Pons (tissue), 1 donor: ENCODE measurements around the gene HYKK.
"Not testable (repeated sequence)": the region's sequence is repeated elsewhere in the genome, so short reads cannot be mapped to it uniquely, and the experiment has no call there.

ENCODE experiments used
- DNase-seq: peaks from one replicate; pipeline ENCODE4 v3.0.0-alpha.2; 2016; ENCODE audit warnings: low spot score

Gene HYKK

GRCh38 chr15:78506971-78507830 lies at the start of gene HYKK:
TSS of gene HYKK (plus strand) at chr15:78507577. CDS start at chr15:78513089, 5,512 bp downstream.
- peak; percentile 89 for DNase-seq

GRCh38 chr15:78460737-78461136 lies 46.6 kb upstream of the HYKK start:
- no peak for DNase-seq

- no peak for DNase-seq
Measured at GRCh38 chr15:78461171-78461888, 46.0 kb upstream of the HYKK start.

GRCh38 chr15:78469031-78469430 lies 38.3 kb upstream of the HYKK start:
- no peak for DNase-seq

GRCh38 chr15:78477295-78477694 lies 30.1 kb upstream of the HYKK start:
- DNase-seq = no peak

GRCh38 chr15:78479650-78480049 lies 27.7 kb upstream of the HYKK start:
- DNase-seq = no peak

- DNase-seq = no peak
Measured at GRCh38 chr15:78481917-78482316, 25.5 kb upstream of the HYKK start.

GRCh38 chr15:78492872-78493271 lies 14.5 kb upstream of the HYKK start:
- DNase-seq = no peak

GRCh38 chr15:78501857-78502256 lies 5.5 kb upstream of the HYKK start:
- no peak for DNase-seq

GRCh38 chr15:78502641-78503040 lies 4.7 kb upstream of the HYKK start:
- DNase-seq = no peak

- DNase-seq = no peak
Measured at GRCh38 chr15:78507831-78508160, 419 bp downstream of the HYKK start.

GRCh38 chr15:78508272-78508671 lies 895 bp downstream of the HYKK start:
- no peak for DNase-seq

GRCh38 chr15:78509726-78510312 lies 2.4 kb downstream of the HYKK start:
- DNase-seq = no peak

- DNase-seq = not testable (repeated sequence)
Measured at GRCh38 chr15:78520035-78520434, 12.7 kb downstream of the HYKK start.

GRCh38 chr15:78524230-78524629 lies 16.9 kb downstream of the HYKK start:
- no peak for DNase-seq

GRCh38 chr15:78527325-78527724 lies 19.9 kb downstream of the HYKK start:
- DNase-seq = no peak

- peak; percentile 89 for DNase-seq
Measured at GRCh38 chr15:78533331-78533730, 26.0 kb downstream of the HYKK start.

- no peak for DNase-seq
Measured at GRCh38 chr15:78536134-78536533, 28.8 kb downstream of the HYKK start.

- DNase-seq = no peak
Measured at GRCh38 chr15:78537266-78537905, 30.0 kb downstream of the HYKK start.

GRCh38 chr15:78538358-78538757 lies 31.0 kb downstream of the HYKK start:
- DNase-seq = no peak

GRCh38 chr15:78539464-78540140 lies 32.2 kb downstream of the HYKK start:
- DNase-seq = not testable (repeated sequence)
